Measurements from ENCODE around the gene ARHGAP10. TPM values are rescaled to one million over a fixed set of nuclear protein-coding genes. Genes with fewer than 3 reads are reported as not detected.

The ARHGAP10 gene
- total RNA-seq, 2 donors from 2014 or later: 30.3 to 69.6 TPM

- Histone ChIP-seq H3K4me1 (replicated peaks) (no peaks in the 10 kb centered on the region), H3K4me3 (no peak overlapping the region), H3K27me3 (replicated peaks; ENCODE audit: insufficient read depth) (no peaks in the 10 kb centered on the region), H3K36me3 (no peaks in the 10 kb centered on the region), H3K27ac (no peak overlapping the region), H3K9me3 (no peaks in the 10 kb centered on the region)
- WGBS: 67% methylated on average over 5 of the region's 5 CpGs
- TF ChIP-seq POLR2AphosphoS5 (IDR thresholded peaks at IDR 0.05) (no peak), POLR2A (IDR thresholded peaks at IDR 0.05) (no peak), CTCF (IDR thresholded peaks at IDR 0.05) (no peak)
- DNase-seq (ENCODE audit: low spot score): no peak
- intact Hi-C loops (cut with DNase I): no loop called here
These were observed 210.8 kb downstream of the ARHGAP10 start for GRCh38 chr4:147942729-147943128.

DNA sequence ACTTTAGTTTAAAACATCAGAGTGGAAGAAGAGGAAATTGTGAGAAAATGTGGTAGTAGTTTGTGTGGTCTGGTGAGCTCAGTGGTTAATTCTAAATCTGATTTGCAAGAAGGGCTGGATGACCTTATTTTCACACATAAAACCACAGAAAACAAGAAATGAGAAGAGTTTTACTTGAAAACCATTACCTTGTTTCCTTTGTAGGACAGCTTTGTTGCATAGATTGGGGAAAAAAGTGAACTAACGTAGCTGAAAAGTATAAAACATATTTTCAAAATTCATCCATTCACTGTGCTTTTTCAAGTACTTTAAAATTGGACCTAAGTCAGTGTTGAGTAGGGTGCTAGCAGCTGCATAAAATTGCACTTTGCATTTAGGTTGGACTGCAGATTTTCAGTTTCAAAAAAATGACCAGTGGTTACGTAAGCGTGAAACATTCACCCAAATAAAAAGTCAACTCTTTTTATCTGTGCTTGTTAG, 211.3 kb downstream of the ARHGAP10 start:
- H3K4me1 ChIP-seq (replicated peaks): no peaks in the 10 kb centered on the region
- no peak for TF ChIP-seq POLR2AphosphoS5 (IDR thresholded peaks at IDR 0.05)
- TF ChIP-seq CTCF (IDR thresholded peaks at IDR 0.05): no peak
- no peak for TF ChIP-seq POLR2A (IDR thresholded peaks at IDR 0.05)
- H3K9me3 ChIP-seq: no peaks in the 10 kb centered on the region
- intact Hi-C loops (cut with DNase I): no loop called here
- DNase-seq (ENCODE audit: low spot score): no peak
- H3K27ac ChIP-seq: no peak overlapping the region
- 67% methylated on average over 3 of the region's 3 CpGs for WGBS
- no peaks in the 10 kb centered on the region for H3K27me3 ChIP-seq (replicated peaks; ENCODE audit: insufficient read depth)
- no peaks in the 10 kb centered on the region for H3K36me3 ChIP-seq
- H3K4me3 ChIP-seq: no peak overlapping the region

GRCh38 chr4:147944249-147944648, 212.4 kb downstream of the ARHGAP10 start:
- no peaks in the 10 kb centered on the region for H3K9me3 ChIP-seq
- 95% methylated on average over 1 of the region's 1 CpG for whole genome bisulfite sequencing
- no peak for DNase-seq (ENCODE audit: low spot score)
- H3K4me3 ChIP-seq: no peak overlapping the region
- intact Hi-C loops (cut with DNase I): no loop called here
- TF ChIP-seq POLR2A (IDR thresholded peaks at IDR 0.05): no peak
- TF ChIP-seq POLR2AphosphoS5 (IDR thresholded peaks at IDR 0.05): no peak
- TF ChIP-seq CTCF (IDR thresholded peaks at IDR 0.05): no peak
- H3K36me3 ChIP-seq: no peaks in the 10 kb centered on the region
- no peak overlapping the region for H3K27ac ChIP-seq
- no peaks in the 10 kb centered on the region for H3K4me1 ChIP-seq (replicated peaks)
- H3K27me3 ChIP-seq (replicated peaks; ENCODE audit: insufficient read depth): no peaks in the 10 kb centered on the region

GRCh38 chr4:147944670-147945260, 212.9 kb downstream of the ARHGAP10 start:
- H3K9me3 ChIP-seq: no peaks in the 10 kb centered on the region
- H3K4me3 ChIP-seq: no peak overlapping the region
- H3K4me1 ChIP-seq (replicated peaks): no peaks in the 10 kb centered on the region
- no peaks in the 10 kb centered on the region for H3K36me3 ChIP-seq
- no peak overlapping the region for H3K27ac ChIP-seq
- 94% methylated on average over 10 of the region's 10 CpGs for WGBS
- no peak for TF ChIP-seq POLR2AphosphoS5 (IDR thresholded peaks at IDR 0.05)
- TF ChIP-seq POLR2A (IDR thresholded peaks at IDR 0.05): no peak
- no peak for TF ChIP-seq CTCF (IDR thresholded peaks at IDR 0.05)
- intact Hi-C loops (cut with DNase I): no loop called here
- no peaks in the 10 kb centered on the region for H3K27me3 ChIP-seq (replicated peaks; ENCODE audit: insufficient read depth)
- no peak for DNase-seq (ENCODE audit: low spot score)

- no peak for DNase-seq (ENCODE audit: low spot score)
- no peaks in the 10 kb centered on the region for H3K36me3 ChIP-seq
- no peaks in the 10 kb centered on the region for H3K4me1 ChIP-seq (replicated peaks)
- no peaks in the 10 kb centered on the region for H3K27me3 ChIP-seq (replicated peaks; ENCODE audit: insufficient read depth)
- H3K27ac ChIP-seq: no peak overlapping the region
- WGBS: 92% methylated on average over 5 of the region's 5 CpGs
- intact Hi-C loops (cut with DNase I): no loop called here
- H3K9me3 ChIP-seq: no peaks in the 10 kb centered on the region
- no peak overlapping the region for H3K4me3 ChIP-seq
- TF ChIP-seq POLR2A (IDR thresholded peaks at IDR 0.05): no peak
- TF ChIP-seq POLR2AphosphoS5 (IDR thresholded peaks at IDR 0.05): no peak
- TF ChIP-seq CTCF (IDR thresholded peaks at IDR 0.05): no peak
These were observed 216.4 kb downstream of the ARHGAP10 start for GRCh38 chr4:147948336-147948735.

Measured in prostate gland (tissue), 2 donors.